GM19468 (cell line): ENCODE measurements around the gene PPAN.

Experiments
- ATAC-seq: cut with Tn5 transposase; IDR thresholded peaks from one replicate; pipeline ENCODE4 v1.9.1; 2021; ENCODE audit warnings: mild to moderate bottlenecking, moderate library complexity, moderate number of reproducible peaks; ENCODE audit not compliant: unreplicated experiment; ENCODE audit errors: extremely low read depth

PPAN gene

DNA sequence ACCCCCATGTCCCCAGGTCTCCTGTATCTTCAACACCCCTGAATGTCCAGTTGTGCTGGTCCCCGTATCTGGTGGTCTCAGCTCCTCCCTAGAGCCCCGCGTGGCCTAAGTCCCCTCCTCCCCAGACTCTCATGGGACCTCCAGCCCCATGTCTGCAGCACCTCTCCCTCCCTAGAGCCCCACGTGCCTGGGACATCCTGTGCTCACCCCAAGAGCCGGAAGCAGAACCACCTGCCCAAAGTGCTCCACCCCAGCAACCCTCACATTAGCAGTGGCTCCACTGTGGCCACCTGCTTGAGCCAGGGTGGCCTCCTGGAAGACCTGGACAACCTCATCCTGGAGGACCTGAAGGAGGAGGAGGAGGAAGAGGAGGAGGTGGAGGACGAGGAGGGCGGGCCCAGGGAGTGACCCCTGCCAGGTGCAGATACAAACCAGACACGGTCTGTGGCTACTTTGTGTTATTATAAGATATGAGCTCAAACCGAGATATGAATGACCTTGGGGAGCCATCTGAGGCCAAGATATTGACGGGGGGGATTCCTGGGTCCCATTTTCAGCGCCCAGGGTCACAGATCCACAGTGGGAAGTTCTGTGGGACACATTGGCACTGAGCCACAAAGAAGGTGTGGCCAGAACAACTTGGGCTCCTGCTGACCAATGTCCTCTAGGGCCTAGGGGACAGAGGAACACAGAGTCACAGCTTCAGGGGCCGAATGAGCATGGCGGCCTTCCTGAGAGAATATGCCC, 14.1 kb upstream of the PPAN start:
- ATAC-seq: no peak

DNA sequence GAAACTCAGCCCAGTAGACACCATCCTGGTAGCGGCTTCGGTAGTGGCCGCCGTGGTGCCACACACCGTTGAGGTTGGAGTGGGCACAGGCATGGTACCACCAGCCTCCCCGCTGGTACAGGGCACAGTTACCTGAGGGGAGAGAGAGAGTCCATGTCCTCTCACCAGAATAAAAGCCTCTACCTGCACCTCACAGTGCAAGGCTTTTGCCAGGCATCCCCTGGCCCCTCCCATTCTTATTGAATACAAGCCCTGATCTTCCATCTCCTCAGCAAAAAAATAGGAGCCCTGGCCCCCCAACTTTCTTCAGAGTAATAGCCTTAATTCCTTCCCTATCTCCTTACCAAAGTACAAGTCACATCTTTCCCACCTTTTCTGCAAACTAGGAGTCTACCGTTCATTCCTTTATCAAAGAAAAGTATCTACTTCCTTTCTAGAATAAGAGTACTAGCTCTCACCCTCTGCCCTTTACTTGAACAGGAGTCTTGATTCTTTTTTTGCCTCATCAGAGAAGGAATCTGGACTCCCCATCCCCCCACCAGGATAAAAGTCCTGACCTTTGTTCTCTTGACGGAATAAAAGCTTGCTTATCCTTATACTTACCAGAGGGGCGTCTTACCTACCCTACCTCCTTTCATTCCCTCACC, 13.4 kb upstream of the PPAN start:
- no peak for ATAC-seq

DNA sequence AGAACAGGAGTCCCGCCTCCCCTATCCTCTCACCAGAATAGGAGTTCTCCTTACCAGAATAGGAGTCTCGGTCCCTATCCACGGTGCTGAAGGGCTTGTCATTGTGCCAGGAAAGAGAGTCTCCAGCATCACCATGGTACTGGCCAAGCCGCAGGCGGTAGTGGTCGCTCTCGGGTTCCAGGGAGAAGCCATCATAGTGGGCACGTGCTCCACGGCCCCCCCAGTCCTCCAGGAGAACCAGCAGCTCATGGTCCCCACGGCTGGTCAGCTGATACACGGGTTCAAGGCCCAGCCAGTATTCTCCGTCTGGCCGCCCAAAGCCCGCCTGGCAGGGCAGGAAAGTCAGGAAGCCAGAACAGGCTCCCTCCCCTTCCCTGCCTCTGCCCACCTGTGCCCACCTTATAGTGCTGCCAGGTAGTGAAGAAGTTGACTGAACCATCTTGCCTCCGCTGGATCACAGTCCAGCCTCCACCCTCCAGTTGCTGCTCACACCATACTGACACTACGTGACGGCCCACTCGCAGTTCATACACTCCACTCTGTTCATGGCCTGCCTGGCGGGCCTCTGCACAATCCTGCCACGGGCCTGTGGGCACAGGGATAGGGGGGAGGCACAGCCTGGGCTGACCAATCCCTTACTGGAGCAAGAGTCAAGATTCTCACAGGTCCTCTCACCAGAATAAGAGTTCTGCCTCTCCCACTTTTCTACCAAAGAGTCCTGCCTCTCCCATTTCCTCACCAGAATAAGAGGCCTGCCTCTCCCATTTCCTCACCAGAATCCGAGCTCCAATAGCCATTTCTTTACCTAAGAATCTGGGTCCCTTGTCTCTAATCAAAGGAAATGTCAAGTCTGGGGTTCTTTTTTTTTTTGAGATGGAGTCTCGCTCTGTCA, 12.6 kb upstream of the PPAN start:
- ATAC-seq: no peak

DNA sequence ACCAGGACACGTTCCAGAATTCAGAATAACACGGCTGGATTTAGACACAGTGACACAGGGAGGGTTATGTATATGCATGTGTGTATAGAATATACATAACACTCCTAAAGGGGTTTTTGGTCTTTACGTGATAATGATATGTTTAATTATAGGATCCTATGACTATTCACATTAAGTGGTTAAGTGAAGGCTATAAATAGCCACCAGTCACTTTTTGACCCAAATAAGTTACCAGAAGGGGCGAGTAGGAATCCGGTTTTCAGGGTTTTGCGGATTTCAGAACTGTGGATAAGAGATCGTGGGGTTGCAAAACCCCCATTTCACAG, 10.6 kb upstream of the PPAN start:
- ATAC-seq: no peak

- ATAC-seq: peak; percentile 73
Measured at GRCh38 chr19:10095948-10096614, 10.1 kb upstream of the PPAN start.

DNA sequence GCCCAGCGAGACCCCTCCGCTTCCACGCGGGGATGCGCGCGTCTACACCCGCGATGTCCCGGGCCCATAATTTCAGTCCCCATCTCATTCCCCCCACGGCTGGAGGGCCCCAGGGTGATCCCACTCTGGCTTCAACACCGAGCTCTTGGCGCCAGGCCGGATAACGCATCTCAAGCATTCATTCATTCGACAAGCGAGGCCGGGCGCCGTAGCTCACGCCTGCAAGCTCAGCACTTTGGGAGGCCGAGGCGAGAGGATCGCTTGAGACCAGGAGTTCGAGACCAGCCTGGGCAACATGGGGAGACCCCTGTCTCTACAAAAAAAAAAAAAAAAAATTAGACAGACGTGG, 9.6 kb upstream of the PPAN start:
- no peak for ATAC-seq

- ATAC-seq: no peak
Measured at GRCh38 chr19:10100163-10100785, 5.9 kb upstream of the PPAN start.

GRCh38 chr19:10102787-10103236, 3.4 kb upstream of the PPAN start:
- no peak for ATAC-seq

- no peak for ATAC-seq
Measured at GRCh38 chr19:10104130-10104513, 2.0 kb upstream of the PPAN start.

DNA sequence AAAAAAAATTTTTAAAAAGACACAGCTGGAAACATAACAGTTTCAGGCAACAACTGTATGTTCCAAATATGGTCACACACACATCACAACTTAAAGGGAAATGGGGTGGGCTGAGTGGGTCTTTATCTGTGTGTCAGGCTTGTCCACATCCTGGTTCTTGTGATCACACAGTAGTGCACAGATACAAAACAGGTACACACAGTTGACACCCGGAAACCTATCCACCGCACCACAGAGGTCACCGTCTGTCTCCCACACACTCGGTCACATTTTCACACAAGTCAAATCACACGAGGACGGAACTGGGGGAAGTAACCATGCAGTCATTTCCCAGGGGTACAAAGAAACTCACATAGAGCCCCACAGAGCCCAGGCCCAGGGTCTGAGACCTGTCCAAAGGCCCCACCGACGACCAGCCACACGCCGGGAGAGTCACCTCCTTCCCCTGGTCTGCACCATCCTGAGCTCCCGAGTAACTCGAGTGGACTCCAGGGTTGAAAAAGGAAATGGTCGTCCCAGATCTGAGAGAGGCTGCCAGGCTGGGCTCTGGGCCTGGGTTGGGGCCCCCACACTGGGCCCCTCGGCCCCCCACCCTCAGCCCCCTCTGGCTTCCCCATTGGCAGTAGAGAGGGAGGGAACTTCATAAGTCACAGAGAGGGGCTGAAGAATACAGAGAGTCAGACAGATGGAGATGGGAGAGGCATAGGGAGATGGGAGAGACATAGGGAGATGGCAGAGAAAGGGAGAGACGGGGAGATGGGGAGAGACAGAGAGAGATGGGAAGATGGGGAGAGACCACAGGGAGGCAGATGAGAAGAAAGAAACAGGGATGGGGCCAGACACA, 1.3 kb upstream of the PPAN start:
- ATAC-seq: peak; percentile 43

DNA sequence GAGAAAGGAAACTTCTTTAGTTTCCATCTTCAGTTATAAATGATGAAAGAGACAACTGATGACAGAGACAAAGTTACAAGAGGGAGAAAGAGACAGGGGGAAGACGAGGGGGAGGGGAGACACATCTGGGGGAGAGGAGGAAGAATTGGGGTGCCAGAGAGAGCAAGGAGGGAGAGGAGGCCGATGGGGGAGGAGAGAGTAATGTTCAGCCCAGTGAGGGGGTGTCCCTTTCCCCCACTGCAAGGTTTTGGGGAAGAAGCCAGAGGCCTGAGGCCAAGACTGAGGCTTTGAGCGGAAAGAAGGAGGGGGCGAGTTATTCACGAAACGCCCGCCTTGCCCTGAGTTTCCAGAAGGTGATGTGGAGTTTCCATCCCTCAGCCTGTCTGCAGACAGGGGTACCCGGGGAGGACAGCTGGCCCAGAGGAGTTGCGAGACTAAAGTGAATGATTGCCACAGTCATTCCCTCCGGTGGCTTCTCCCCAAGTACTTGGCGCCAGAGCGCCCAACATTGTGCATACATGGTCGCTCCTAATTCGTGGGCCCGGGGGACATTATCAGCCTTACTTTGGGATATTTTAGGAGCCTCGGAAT, 558 bp upstream of the PPAN start:
- ATAC-seq: no peak

- ATAC-seq: no peak
Measured at GRCh38 chr19:10107254-10107653, 1.1 kb downstream of the PPAN start.

DNA sequence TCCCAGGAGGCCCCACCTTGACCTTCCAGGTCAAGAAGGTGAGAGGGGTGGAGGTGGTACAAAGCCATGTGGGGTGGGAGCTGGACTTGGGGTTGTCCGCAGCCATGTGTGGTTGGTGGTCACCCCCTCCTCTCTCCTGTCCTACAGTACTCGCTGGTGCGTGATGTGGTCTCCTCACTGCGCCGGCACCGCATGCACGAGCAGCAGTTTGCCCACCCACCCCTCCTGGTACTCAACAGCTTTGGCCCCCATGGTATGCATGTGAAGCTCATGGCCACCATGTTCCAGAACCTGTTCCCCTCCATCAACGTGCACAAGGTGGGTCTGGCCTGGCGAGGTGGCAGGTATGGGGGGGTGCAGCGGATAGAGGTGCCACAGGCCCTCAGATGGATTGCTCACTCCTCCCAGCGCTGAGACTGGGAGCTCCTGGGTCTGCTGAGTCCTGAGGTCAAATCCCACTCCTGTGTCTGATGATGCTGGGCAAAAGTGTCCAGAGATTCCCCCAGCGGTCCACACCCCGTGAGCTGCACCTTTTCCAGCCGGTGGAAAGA, 1.7 kb downstream of the PPAN start:
- ATAC-seq: no peak

DNA sequence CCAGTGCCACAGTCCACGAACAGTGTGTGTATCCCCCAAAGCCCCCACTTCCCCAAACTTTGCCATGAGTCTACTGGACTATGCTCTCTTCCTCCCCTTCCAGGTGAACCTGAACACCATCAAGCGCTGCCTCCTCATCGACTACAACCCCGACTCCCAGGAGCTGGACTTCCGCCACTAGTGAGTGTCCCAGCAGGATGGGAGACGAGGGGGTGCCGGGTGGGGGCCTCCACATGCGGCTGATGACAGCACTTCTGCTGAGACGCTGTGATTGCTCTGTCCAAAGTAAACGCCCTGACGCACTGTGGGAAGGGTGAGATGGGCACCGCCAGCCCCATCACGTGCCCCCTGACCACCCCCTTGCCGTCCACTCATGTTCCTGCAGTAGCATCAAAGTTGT, 3.4 kb downstream of the PPAN start:
- no peak for ATAC-seq

DNA sequence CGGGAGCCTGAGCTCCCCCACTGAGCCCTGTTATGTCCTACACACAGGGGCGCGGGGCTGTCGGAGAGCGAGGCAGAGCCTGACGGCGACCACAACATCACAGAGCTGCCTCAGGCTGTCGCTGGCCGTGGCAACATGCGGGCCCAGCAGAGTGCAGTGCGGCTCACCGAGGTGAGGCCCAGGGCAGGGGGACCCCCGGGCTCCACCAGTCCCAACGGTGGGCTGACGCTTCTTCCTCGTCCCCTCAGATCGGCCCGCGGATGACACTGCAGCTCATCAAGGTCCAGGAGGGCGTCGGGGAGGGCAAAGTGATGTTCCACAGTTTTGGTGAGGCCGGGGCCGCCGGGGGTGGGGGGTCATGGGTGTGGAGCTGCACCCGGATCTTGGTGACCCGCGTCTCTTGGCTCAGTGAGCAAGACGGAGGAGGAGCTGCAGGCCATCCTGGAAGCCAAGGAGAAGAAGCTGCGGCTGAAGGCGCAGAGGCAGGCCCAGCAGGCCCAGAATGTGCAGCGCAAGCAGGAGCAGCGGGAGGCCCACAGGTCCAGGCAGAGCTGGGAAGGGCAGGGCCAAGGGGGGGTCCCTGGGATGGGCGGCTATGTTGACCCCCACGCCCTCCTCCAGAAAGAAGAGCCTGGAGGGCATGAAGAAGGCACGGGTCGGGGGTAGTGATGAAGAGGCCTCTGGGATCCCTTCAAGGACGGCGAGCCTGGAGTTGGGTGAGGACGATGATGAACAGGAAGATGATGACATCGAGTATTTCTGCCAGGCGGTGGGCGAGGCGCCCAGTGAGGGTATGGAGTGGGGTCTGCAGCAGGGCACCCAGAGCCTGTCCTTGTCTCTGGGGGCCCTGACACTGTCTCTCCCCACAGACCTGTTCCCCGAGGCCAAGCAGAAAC, 4.2 kb downstream of the PPAN start:
- ATAC-seq: no peak

DNA sequence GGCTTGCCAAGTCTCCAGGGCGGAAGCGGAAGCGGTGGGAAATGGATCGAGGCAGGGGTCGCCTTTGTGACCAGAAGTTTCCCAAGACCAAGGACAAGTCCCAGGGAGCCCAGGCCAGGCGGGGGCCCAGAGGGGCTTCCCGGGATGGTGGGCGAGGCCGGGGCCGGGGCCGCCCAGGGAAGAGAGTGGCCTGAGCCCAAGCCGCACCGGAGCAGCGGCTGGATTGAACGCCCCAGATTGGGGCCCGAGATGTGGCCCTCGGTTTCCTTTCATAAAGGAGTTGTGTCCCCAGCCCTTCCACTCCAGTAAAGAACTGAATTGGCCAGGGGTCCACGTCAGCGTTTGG, 4.8 kb downstream of the PPAN start:
- ATAC-seq: no peak

DNA sequence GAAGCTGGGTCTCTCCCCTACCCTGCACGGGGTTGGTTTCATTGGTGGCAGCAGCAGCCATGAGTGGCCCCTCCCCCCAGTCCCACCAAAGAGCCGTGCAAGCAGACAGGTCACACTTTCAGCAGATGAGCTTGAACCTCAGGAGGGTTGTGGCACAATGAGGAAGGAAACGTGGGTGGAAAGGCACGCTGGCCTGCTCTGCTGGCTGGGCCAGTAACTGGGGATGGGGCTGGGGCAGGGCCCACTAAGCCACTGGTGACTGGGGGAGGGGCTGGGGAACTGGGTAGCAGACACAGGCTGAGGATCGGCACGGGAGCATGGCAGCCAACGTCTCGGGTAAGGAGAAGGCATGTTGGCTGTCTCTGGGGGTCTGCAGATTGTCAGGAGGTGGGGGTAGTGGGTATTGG, 5.2 kb downstream of the PPAN start, which contains the start of gene P2RY11:
Gene P2RY11, plus strand, starts transcription at position 289 of the 407 bp plus-strand sequence. Its CDS starts 29 bp downstream, at position 318.
- no peak for ATAC-seq
